Breast epithelium (tissue), 3 donors: ENCODE data around the gene TTC4.

ENCODE experiments used
- POLR2A ChIP-seq: fragments of 450-650 bp; IDR thresholded peaks from one replicate; pipeline ENCODE4 v1.6.1; 2016; ENCODE audit warnings: antibody characterized with exemption, mild to moderate bottlenecking, moderate library complexity
- TF ChIP-seq, protein P1 (sequence below), 3 donors: fragments of 450-650 bp; IDR thresholded peaks; one replicate each; pipeline ENCODE4 v1.5.1; 2016 to 2017; ENCODE audit warnings: antibody characterized with exemption in 3 of 3, mild to moderate bottlenecking in 3 of 3, moderate library complexity in 3 of 3

GRCh38 chr1:54709547-54710292 is 5.9 kb upstream of the TTC4 start:
- TF ChIP-seq, protein P1, sequence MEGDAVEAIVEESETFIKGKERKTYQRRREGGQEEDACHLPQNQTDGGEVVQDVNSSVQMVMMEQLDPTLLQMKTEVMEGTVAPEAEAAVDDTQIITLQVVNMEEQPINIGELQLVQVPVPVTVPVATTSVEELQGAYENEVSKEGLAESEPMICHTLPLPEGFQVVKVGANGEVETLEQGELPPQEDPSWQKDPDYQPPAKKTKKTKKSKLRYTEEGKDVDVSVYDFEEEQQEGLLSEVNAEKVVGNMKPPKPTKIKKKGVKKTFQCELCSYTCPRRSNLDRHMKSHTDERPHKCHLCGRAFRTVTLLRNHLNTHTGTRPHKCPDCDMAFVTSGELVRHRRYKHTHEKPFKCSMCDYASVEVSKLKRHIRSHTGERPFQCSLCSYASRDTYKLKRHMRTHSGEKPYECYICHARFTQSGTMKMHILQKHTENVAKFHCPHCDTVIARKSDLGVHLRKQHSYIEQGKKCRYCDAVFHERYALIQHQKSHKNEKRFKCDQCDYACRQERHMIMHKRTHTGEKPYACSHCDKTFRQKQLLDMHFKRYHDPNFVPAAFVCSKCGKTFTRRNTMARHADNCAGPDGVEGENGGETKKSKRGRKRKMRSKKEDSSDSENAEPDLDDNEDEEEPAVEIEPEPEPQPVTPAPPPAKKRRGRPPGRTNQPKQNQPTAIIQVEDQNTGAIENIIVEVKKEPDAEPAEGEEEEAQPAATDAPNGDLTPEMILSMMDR (IDR thresholded peaks at IDR 0.05), result no peak
- TF ChIP-seq POLR2A, result no peak
